ENCODE results near the gene HAAO.

HAAO gene

GRCh38 chr2:42809819-42810120 is 17.4 kb upstream of the HAAO start:
- Histone ChIP-seq H3K27me3 (ENCODE audit: control insufficient read depth in 1 of 2, insufficient read depth in 1 of 2, low read length in 2 of 2) (no peaks in the 10 kb centered on the region), H3K18ac (ENCODE audit: low read depth in 1 of 2, low read length in 2 of 2) (peak overlapping the region; percentile 46 to 67), H3K27ac (ENCODE audit: low read length, poor library complexity, severe bottlenecking) (peak overlapping the region; percentile 86), H2BK12ac (ENCODE audit: low read length in 2 of 2) (no peak overlapping the region), H3K23ac (ENCODE audit: low read length in 2 of 2) (no peak overlapping the region), H3K79me1 (replicated peaks; ENCODE audit: low read length, poor library complexity, severe bottlenecking) (no peaks in the 10 kb centered on the region), H3K9me3 (ENCODE audit: control insufficient read depth, low read length) (no peaks in the 10 kb centered on the region), H2AK5ac (ENCODE audit: low read length, severe bottlenecking) (no peak overlapping the region), H2BK15ac (ENCODE audit: low read depth, poor library complexity, severe bottlenecking) (no peak overlapping the region), H3K4me3 (ENCODE audit: insufficient read depth in 1 of 2, low read depth in 1 of 2, low read length in 2 of 2) (peak overlapping the region; percentile 73 to 75), H3K4me1 (ENCODE audit: control insufficient read depth, insufficient read depth, low read depth, low read length) (peaks cover 13% of the 10 kb centered on the region), H3K4ac (ENCODE audit: low read depth in 1 of 2, low read length in 2 of 2) (peak overlapping the region; percentile 44 to 68), H4K8ac (ENCODE audit: low read length) (peak overlapping the region; percentile 32), H2AFZ (ENCODE audit: low read depth, low read length) (no peak overlapping the region), H4K91ac (ENCODE audit: low read length) (no peak overlapping the region), H3K14ac (ENCODE audit: low read length in 2 of 2) (no peak overlapping the region), H2BK120ac (ENCODE audit: low read depth, low read length) (peak overlapping the region; percentile 64), H3K4me2 (ENCODE audit: low read length, poor library complexity, severe bottlenecking) (peak overlapping the region; percentile 52), H2BK5ac (ENCODE audit: low read depth, low read length, poor library complexity, severe bottlenecking) (peak overlapping the region; percentile 85), H3K36me3 (ENCODE audit: control insufficient read depth in 1 of 2, insufficient read depth in 2 of 2, low read depth in 1 of 2, low read length in 2 of 2) (no peaks in the 10 kb centered on the region), H3K9ac (ENCODE audit: low read length) (peak overlapping the region; percentile 99)
- WGBS: 0% methylated on average over 17 of the region's 35 CpGs
- peak; percentile 85 for DNase-seq

DNA sequence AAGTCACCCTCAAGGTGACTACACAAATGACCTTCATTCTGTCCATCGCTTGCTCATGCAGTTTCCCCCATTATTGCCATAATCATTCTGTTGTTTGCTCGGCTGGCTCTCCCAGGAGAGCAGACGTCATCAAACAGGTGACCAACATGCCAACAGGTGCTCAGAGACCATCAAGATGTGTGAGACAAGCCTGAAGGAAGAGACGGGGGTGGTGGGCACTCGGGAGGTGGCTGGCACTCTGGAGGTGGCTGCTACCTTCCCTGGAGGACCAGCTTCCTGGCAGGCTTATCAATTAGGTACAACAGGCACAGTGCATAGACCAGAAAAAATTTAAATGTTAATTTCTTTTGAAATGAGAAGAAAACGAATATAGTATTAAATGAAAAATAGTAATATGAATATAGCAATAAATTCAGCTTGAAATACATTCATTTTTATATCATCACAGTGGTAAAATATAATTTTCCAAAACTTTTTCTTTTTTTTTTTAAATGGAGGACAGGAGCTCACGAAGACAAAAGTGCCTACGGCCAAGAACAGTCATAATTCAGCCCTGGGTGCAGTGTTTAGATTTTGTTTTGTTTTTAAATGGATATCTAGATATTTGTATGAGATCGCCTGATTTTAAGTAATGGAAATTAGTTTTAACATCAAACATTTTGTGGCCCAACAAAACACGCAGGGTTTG is 16.9 kb upstream of the HAAO start:
- H3K4ac ChIP-seq (ENCODE audit: low read depth in 1 of 2, low read length in 2 of 2): peak overlapping the region; percentile 68
- H3K9me3 ChIP-seq (ENCODE audit: control insufficient read depth, low read length): no peaks in the 10 kb centered on the region
- peak overlapping the region in 1 of 2 experiments; percentile 90 for H2BK12ac ChIP-seq (ENCODE audit: low read length in 2 of 2)
- H3K4me1 ChIP-seq (ENCODE audit: control insufficient read depth, insufficient read depth, low read depth, low read length): peaks cover 13% of the 10 kb centered on the region
- peak overlapping the region; percentile 85 for H2BK5ac ChIP-seq (ENCODE audit: low read depth, low read length, poor library complexity, severe bottlenecking)
- peak overlapping the region; percentile 52 for H3K4me2 ChIP-seq (ENCODE audit: low read length, poor library complexity, severe bottlenecking)
- H3K14ac ChIP-seq (ENCODE audit: low read length in 2 of 2): no peak overlapping the region
- H4K8ac ChIP-seq (ENCODE audit: low read length): peak overlapping the region; percentile 32
- peak overlapping the region; percentile 73 to 75 for H3K4me3 ChIP-seq (ENCODE audit: insufficient read depth in 1 of 2, low read depth in 1 of 2, low read length in 2 of 2)
- peak overlapping the region; percentile 86 for H3K27ac ChIP-seq (ENCODE audit: low read length, poor library complexity, severe bottlenecking)
- no peak for DNase-seq
- peak overlapping the region; percentile 46 to 67 for H3K18ac ChIP-seq (ENCODE audit: low read depth in 1 of 2, low read length in 2 of 2)
- no peaks in the 10 kb centered on the region for H3K79me1 ChIP-seq (replicated peaks; ENCODE audit: low read length, poor library complexity, severe bottlenecking)
- H4K91ac ChIP-seq (ENCODE audit: low read length): peak overlapping the region; percentile 48
- 59% methylated on average over 9 of the region's 10 CpGs for WGBS
- H3K36me3 ChIP-seq (ENCODE audit: control insufficient read depth in 1 of 2, insufficient read depth in 2 of 2, low read depth in 1 of 2, low read length in 2 of 2): no peaks in the 10 kb centered on the region
- H2BK120ac ChIP-seq (ENCODE audit: low read depth, low read length): no peak overlapping the region
- H2AFZ ChIP-seq (ENCODE audit: low read depth, low read length): no peak overlapping the region
- H2AK5ac ChIP-seq (ENCODE audit: low read length, severe bottlenecking): peak overlapping the region; percentile 57
- no peaks in the 10 kb centered on the region for H3K27me3 ChIP-seq (ENCODE audit: control insufficient read depth in 1 of 2, insufficient read depth in 1 of 2, low read length in 2 of 2)
- peak overlapping the region; percentile 36 for H2BK15ac ChIP-seq (ENCODE audit: low read depth, poor library complexity, severe bottlenecking)
- peak overlapping the region; percentile 99 for H3K9ac ChIP-seq (ENCODE audit: low read length)
- no peak overlapping the region for H3K23ac ChIP-seq (ENCODE audit: low read length in 2 of 2)

GRCh38 chr2:42808301-42808700 is 15.9 kb upstream of the HAAO start:
- no peak overlapping the region for H3K4me2 ChIP-seq (ENCODE audit: low read length, poor library complexity, severe bottlenecking)
- no peak overlapping the region for H4K8ac ChIP-seq (ENCODE audit: low read length)
- no peaks in the 10 kb centered on the region for H3K79me1 ChIP-seq (replicated peaks; ENCODE audit: low read length, poor library complexity, severe bottlenecking)
- H3K27me3 ChIP-seq (ENCODE audit: control insufficient read depth in 1 of 2, insufficient read depth in 1 of 2, low read length in 2 of 2): no peaks in the 10 kb centered on the region
- no peak overlapping the region for H3K4me3 ChIP-seq (ENCODE audit: insufficient read depth in 1 of 2, low read depth in 1 of 2, low read length in 2 of 2)
- H2BK5ac ChIP-seq (ENCODE audit: low read depth, low read length, poor library complexity, severe bottlenecking): no peak overlapping the region
- no peak overlapping the region for H2BK12ac ChIP-seq (ENCODE audit: low read length in 2 of 2)
- no peak overlapping the region for H2BK15ac ChIP-seq (ENCODE audit: low read depth, poor library complexity, severe bottlenecking)
- peaks cover 13% of the 10 kb centered on the region for H3K4me1 ChIP-seq (ENCODE audit: control insufficient read depth, insufficient read depth, low read depth, low read length)
- H3K18ac ChIP-seq (ENCODE audit: low read depth in 1 of 2, low read length in 2 of 2): no peak overlapping the region
- no peak overlapping the region for H3K4ac ChIP-seq (ENCODE audit: low read depth in 1 of 2, low read length in 2 of 2)
- H3K9ac ChIP-seq (ENCODE audit: low read length): no peak overlapping the region
- WGBS: 93% methylated on average over 5 of the region's 5 CpGs
- no peak overlapping the region for H3K23ac ChIP-seq (ENCODE audit: low read length in 2 of 2)
- no peak for DNase-seq
- no peak overlapping the region for H2AK5ac ChIP-seq (ENCODE audit: low read length, severe bottlenecking)
- H2BK120ac ChIP-seq (ENCODE audit: low read depth, low read length): no peak overlapping the region
- no peak overlapping the region for H3K27ac ChIP-seq (ENCODE audit: low read length, poor library complexity, severe bottlenecking)
- no peaks in the 10 kb centered on the region for H3K9me3 ChIP-seq (ENCODE audit: control insufficient read depth, low read length)
- no peak overlapping the region for H2AFZ ChIP-seq (ENCODE audit: low read depth, low read length)
- H4K91ac ChIP-seq (ENCODE audit: low read length): no peak overlapping the region
- H3K36me3 ChIP-seq (ENCODE audit: control insufficient read depth in 1 of 2, insufficient read depth in 2 of 2, low read depth in 1 of 2, low read length in 2 of 2): no peaks in the 10 kb centered on the region
- H3K14ac ChIP-seq (ENCODE audit: low read length in 2 of 2): no peak overlapping the region

DNA sequence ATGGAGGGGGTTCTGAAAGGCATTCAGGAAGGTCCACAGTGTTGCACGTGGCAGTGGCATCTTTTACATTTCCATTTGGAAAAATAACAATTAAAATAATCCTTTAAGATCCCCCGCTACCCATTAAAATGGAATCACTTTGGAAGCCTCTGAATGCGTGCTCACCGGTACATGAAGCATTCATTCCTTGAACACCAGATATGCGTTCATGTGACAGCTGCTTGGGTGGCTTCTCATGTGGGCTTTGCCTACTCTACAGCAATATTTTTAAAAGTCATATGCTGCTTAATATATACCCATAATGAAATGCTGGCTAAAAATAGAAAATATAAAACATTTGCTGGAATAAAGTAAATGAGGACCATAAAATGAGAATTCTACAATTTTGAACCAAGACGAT is 14.4 kb upstream of the HAAO start:
- Histone ChIP-seq H3K9me3 (ENCODE audit: control insufficient read depth, low read length) (no peaks in the 10 kb centered on the region), H3K27ac (ENCODE audit: low read length, poor library complexity, severe bottlenecking) (no peak overlapping the region), H3K4me3 (ENCODE audit: insufficient read depth in 1 of 2, low read depth in 1 of 2, low read length in 2 of 2) (no peak overlapping the region), H3K79me1 (replicated peaks; ENCODE audit: low read length, poor library complexity, severe bottlenecking) (no peaks in the 10 kb centered on the region), H3K4ac (ENCODE audit: low read depth in 1 of 2, low read length in 2 of 2) (no peak overlapping the region), H3K9ac (ENCODE audit: low read length) (no peak overlapping the region), H2AFZ (ENCODE audit: low read depth, low read length) (no peak overlapping the region), H2BK120ac (ENCODE audit: low read depth, low read length) (no peak overlapping the region), H3K4me1 (ENCODE audit: control insufficient read depth, insufficient read depth, low read depth, low read length) (peaks cover 13% of the 10 kb centered on the region), H3K14ac (ENCODE audit: low read length in 2 of 2) (no peak overlapping the region), H3K18ac (ENCODE audit: low read depth in 1 of 2, low read length in 2 of 2) (no peak overlapping the region), H2AK5ac (ENCODE audit: low read length, severe bottlenecking) (no peak overlapping the region), H3K23ac (ENCODE audit: low read length in 2 of 2) (no peak overlapping the region), H2BK5ac (ENCODE audit: low read depth, low read length, poor library complexity, severe bottlenecking) (no peak overlapping the region), H4K8ac (ENCODE audit: low read length) (no peak overlapping the region), H3K36me3 (ENCODE audit: control insufficient read depth in 1 of 2, insufficient read depth in 2 of 2, low read depth in 1 of 2, low read length in 2 of 2) (no peaks in the 10 kb centered on the region), H2BK15ac (ENCODE audit: low read depth, poor library complexity, severe bottlenecking) (no peak overlapping the region), H3K4me2 (ENCODE audit: low read length, poor library complexity, severe bottlenecking) (no peak overlapping the region), H3K27me3 (ENCODE audit: control insufficient read depth in 1 of 2, insufficient read depth in 1 of 2, low read length in 2 of 2) (no peaks in the 10 kb centered on the region), H2BK12ac (ENCODE audit: low read length in 2 of 2) (no peak overlapping the region), H4K91ac (ENCODE audit: low read length) (no peak overlapping the region)
- WGBS: 92% methylated on average over 6 of the region's 6 CpGs
- DNase-seq: no peak
